K562 (cell line): ENCODE data around the gene PFKFB2. TPM values are rescaled to one million over a fixed set of nuclear protein-coding genes. Genes with fewer than 3 reads are reported as not detected.

Source experiments
- ARID3A ChIP-seq: IDR thresholded peaks from 2 replicates; pipeline ENCODE4 v1.6.1; 2012; ENCODE audit warnings: low read depth, low read length, improper control_type of control experiment, borderline replicate concordance
- ATF1 ChIP-seq, 2 experiments: fragments of 450-650 bp in 1 of 2; IDR thresholded peaks; 2 replicates each; pipeline ENCODE4 v1.6.1; 2016; ENCODE audit warnings: missing compliant biosample characterization in 1 of 2, missing genetic modification characterization in 1 of 2
- DEAF1 ChIP-seq: fragments of 450-650 bp; formaldehyde crosslinking; IDR thresholded peaks from 2 replicates; pipeline ENCODE4 v1.4.0; 2020; ENCODE audit warnings: mild to moderate bottlenecking, moderate library complexity
- GABPA ChIP-seq: fragments of 200-800 bp; sonication (Bioruptor generic); conservative IDR thresholded peaks from 2 replicates; pipeline ENCODE4 v1.6.1; 2016; ENCODE audit warnings: low read depth, missing genetic modification characterization, missing compliant biosample characterization
- HDAC1 ChIP-seq, 2 experiments: fragments of 450-650 bp; IDR thresholded peaks; 2 replicates each; pipeline ENCODE4 v1.6.1; 2016 to 2017; ENCODE audit warnings: inconsistent platforms in 1 of 2, mild to moderate bottlenecking in 1 of 2, moderate library complexity in 1 of 2
- HLTF ChIP-seq: fragments of 450-650 bp; IDR thresholded peaks from 2 replicates; pipeline ENCODE4 v1.6.1; 2016
- HMG20B ChIP-seq: fragments of 250-450 bp; sonication (Bioruptor Pico); IDR thresholded peaks from 2 replicates; pipeline ENCODE4 v1.5.0; 2021; ENCODE audit warnings: mild to moderate bottlenecking
- ILK ChIP-seq: fragments of 450-650 bp; IDR thresholded peaks from 2 replicates; pipeline ENCODE4 v1.6.1; 2016; ENCODE audit warnings: missing genetic modification characterization, low read depth, mild to moderate bottlenecking, missing compliant biosample characterization, moderate library complexity, borderline replicate concordance
- KAT7 ChIP-seq: sonication (generic); formaldehyde crosslinking; IDR thresholded peaks from 2 replicates; pipeline ENCODE4 v1.8.0; 2022; ENCODE audit warnings: missing genetic modification reagents, mild to moderate bottlenecking, borderline replicate concordance
- NR2C1 ChIP-seq, 2 experiments: fragments of 450-650 bp; IDR thresholded peaks; 2 replicates each; pipeline ENCODE4 v1.6.1; 2017; ENCODE audit warnings: mild to moderate bottlenecking in 2 of 2, antibody characterized with exemption in 1 of 2, inconsistent platforms in 1 of 2, missing compliant biosample characterization in 1 of 2, missing genetic modification characterization in 1 of 2
- PCBP2 ChIP-seq: fragments of 200-400 bp; formaldehyde crosslinking; IDR thresholded peaks from 2 replicates; pipeline ENCODE4 v1.6.1; 2018; ENCODE audit warnings: low read length, low read depth, mild to moderate bottlenecking, moderate library complexity; ENCODE audit not compliant: poor library complexity, severe bottlenecking
- PKNOX1 ChIP-seq: fragments of 450-650 bp; IDR thresholded peaks from 2 replicates; pipeline ENCODE4 v1.6.1; 2016
- POLR3G ChIP-seq: IDR thresholded peaks from 2 replicates; pipeline ENCODE4 v1.6.1; 2011; ENCODE audit not compliant: insufficient read length, insufficient replicate concordance; ENCODE audit errors: extremely low read depth
- PTTG1 ChIP-seq: fragments of 450-650 bp; IDR thresholded peaks from 2 replicates; pipeline ENCODE4 v1.6.1; 2016; ENCODE audit warnings: low read depth, mild to moderate bottlenecking, missing genetic modification characterization, missing compliant biosample characterization
- SMAD3 ChIP-seq: fragments of 450-650 bp; formaldehyde crosslinking; conservative IDR thresholded peaks from 2 replicates; pipeline ENCODE4 v1.4.0; 2020; ENCODE audit warnings: mild to moderate bottlenecking
- TBL1XR1 ChIP-seq, 2 experiments: IDR thresholded peaks; 2 replicates each; pipeline ENCODE4 v1.6.1; 2012; ENCODE audit warnings: improper control_type of control experiment in 2 of 2, low read length in 2 of 2, mild to moderate bottlenecking in 1 of 2
- TCF7 ChIP-seq: sonication (generic); IDR thresholded peaks from 2 replicates; pipeline ENCODE4 v1.6.1; 2016; ENCODE audit warnings: antibody characterized with exemption, borderline replicate concordance
- ZBTB1 ChIP-seq: sonication (generic); formaldehyde crosslinking; IDR thresholded peaks from 2 replicates; pipeline ENCODE4 v1.8.1; 2023; ENCODE audit warnings: missing genetic modification reagents, low read depth, mild to moderate bottlenecking, borderline replicate concordance
- ZNF512 ChIP-seq: IDR thresholded peaks from 2 replicates; pipeline ENCODE4 v1.6.1; 2016; ENCODE audit warnings: missing genetic modification characterization, missing compliant biosample characterization
- ZNF561 ChIP-seq: fragments of 450-650 bp; formaldehyde crosslinking; conservative IDR thresholded peaks from 2 replicates; pipeline ENCODE4 v1.4.0; 2020; ENCODE audit warnings: mild to moderate bottlenecking, moderate library complexity
- ZNF668 ChIP-seq: fragments of 250-450 bp; sonication (Bioruptor Pico); IDR thresholded peaks from 2 replicates; pipeline ENCODE4 v1.8.0; 2022; ENCODE audit warnings: mild to moderate bottlenecking, inconsistent platforms
- polyA plus RNA-seq, 8 experiments: library from polyadenylated mRNA; depleted of rRNA in 4 of 8; stranded (reverse) in 5 of 8; unstranded in 3 of 8; fragments of >200 nt; fragmentation: Nextera tagmentation in 2 of 8; fragmentation: Illumina TruSeq in 1 of 8; extraction: Ambion mirVana in 2 of 8; extraction: Trizol in 1 of 8; gene quantifications; 2 replicates each; pipeline versions ENCODE4 v1.2.1 to v1.2.3, GENCODE V29; 2011 to 2014; ENCODE audit warnings: inconsistent platforms in 1 of 8, missing spikeins in 1 of 8
- total RNA-seq, 7 experiments: library from RNA; depleted of rRNA in 6 of 7; stranded (reverse); fragments of >200 nt in 6 of 7; fragmentation: Illumina TruSeq in 2 of 7; extraction: Trizol in 2 of 7; gene quantifications; 2 replicates each; pipeline versions ENCODE4 v1.2.1 to v1.2.3, GENCODE V29; 2011 to 2021; ENCODE audit warnings: low replicate concordance in 1 of 7

The PFKFB2 gene
- total and polyA plus RNA-seq, 9 of the 15 experiments (the other 6 are each of a cell fraction or from before 2014, with no cell fraction given), result 6.9 to 26.0 (median 16.4) TPM

GRCh38 chr1:207052911-207053769 is at the start of gene PFKFB2 (continued):
- TF ChIP-seq KAT7 (peak; percentile 86; the same call in 1 of the 2 replicates), TBL1XR1 (IDR thresholded peaks at IDR 0.05; ENCODE audit: low read length in 2 of 2) (no peak; a peak in 1 of 4 replicates), ATF1 (CRISPR knock-in tag; IDR thresholded peaks at IDR 0.05) (no peak), ATF1 (tag; IDR thresholded peaks at IDR 0.05) (peak; percentile 91), ZBTB1 (peak; percentile 79; the same call in 1 of the 2 replicates), HMG20B (no peak), PTTG1 (tag) (no peak), ILK (no peak), ZNF512 (no peak), GABPA (tag) (peak; percentile 72), TCF7 (peak; percentile 21; the same call in 1 of the 2 replicates), POLR3G (no peak), HLTF (peak; percentile 49; the same call in 1 of the 2 replicates), SMAD3 (no peak), ZNF561 (CRISPR knock-in tag) (no peak), PCBP2 (no peak), PKNOX1 (peak; percentile 46), HDAC1 (IDR thresholded peaks at IDR 0.05) (peak in 1 of 2 experiments; percentile 92; a peak in 2 of 4 replicates), ARID3A (no peak), NR2C1 (IDR thresholded peaks at IDR 0.05) (no peak), NR2C1 (tag; IDR thresholded peaks at IDR 0.05) (no peak), DEAF1 (no peak), ZNF668 (CRISPR knock-in tag) (no peak)
